T-helper 9 cell (primary cell): ENCODE results near the gene PRKACA.

Experiments used
- DNase-seq: peaks from one replicate; pipeline ENCODE4 v3.0.0-alpha.2; 2020

PRKACA gene

GRCh38 chr19:14091813-14092462 lies 25.6 kb downstream of the PRKACA start:
- no peak for DNase-seq

GRCh38 chr19:14091081-14091812 lies 26.3 kb downstream of the PRKACA start:
- DNase-seq, result peak; percentile 40

GRCh38 chr19:14090509-14091080 lies 27.0 kb downstream of the PRKACA start, which contains the start of gene SAMD1:
Gene SAMD1 (minus strand): TSS chr19:14090751.
- DNase-seq, result peak; percentile 83

GRCh38 chr19:14089662-14090508 lies 27.7 kb downstream of the PRKACA start:
- DNase-seq, result peak; percentile 41

GRCh38 chr19:14089412-14089661 lies 28.2 kb downstream of the PRKACA start:
- no peak for DNase-seq

- no peak for DNase-seq
These were observed 28.7 kb downstream of the PRKACA start for GRCh38 chr19:14088634-14089411.

- no peak for DNase-seq
These were observed 31.5 kb downstream of the PRKACA start for GRCh38 chr19:14086098-14086497.

- no peak for DNase-seq
These were observed 32.1 kb downstream of the PRKACA start, which contains the start of gene C19orf67 for GRCh38 chr19:14085309-14085995. Gene C19orf67 (minus strand): TSS chr19:14085783. CDS start chr19:14085627, 156 bp downstream.

GRCh38 chr19:14082675-14082960 lies 34.9 kb downstream of the PRKACA start:
- DNase-seq, result no peak

GRCh38 chr19:14081797-14082674 lies 35.5 kb downstream of the PRKACA start:
- DNase-seq, result no peak

- peak; percentile 99 for DNase-seq
These were observed 36.4 kb downstream of the PRKACA start for GRCh38 chr19:14080887-14081796.

GRCh38 chr19:14078411-14078810 lies 39.2 kb downstream of the PRKACA start:
- no peak for DNase-seq

- no peak for DNase-seq
These were observed 43.4 kb downstream of the PRKACA start for GRCh38 chr19:14073925-14074838.

- peak; percentile 72 for DNase-seq
These were observed 44.2 kb downstream of the PRKACA start for GRCh38 chr19:14073261-14073924.

- no peak for DNase-seq
These were observed 44.9 kb downstream of the PRKACA start, which contains the start of gene MISP3 for GRCh38 chr19:14072535-14073260. Gene MISP3 (plus strand): TSS chr19:14072786. CDS start chr19:14073310, 524 bp downstream.

- no peak for DNase-seq
These were observed 47.1 kb downstream of the PRKACA start for GRCh38 chr19:14070268-14071050.
